ENCODE results near the gene GBP1.

- TF ChIP-seq, protein P1, sequence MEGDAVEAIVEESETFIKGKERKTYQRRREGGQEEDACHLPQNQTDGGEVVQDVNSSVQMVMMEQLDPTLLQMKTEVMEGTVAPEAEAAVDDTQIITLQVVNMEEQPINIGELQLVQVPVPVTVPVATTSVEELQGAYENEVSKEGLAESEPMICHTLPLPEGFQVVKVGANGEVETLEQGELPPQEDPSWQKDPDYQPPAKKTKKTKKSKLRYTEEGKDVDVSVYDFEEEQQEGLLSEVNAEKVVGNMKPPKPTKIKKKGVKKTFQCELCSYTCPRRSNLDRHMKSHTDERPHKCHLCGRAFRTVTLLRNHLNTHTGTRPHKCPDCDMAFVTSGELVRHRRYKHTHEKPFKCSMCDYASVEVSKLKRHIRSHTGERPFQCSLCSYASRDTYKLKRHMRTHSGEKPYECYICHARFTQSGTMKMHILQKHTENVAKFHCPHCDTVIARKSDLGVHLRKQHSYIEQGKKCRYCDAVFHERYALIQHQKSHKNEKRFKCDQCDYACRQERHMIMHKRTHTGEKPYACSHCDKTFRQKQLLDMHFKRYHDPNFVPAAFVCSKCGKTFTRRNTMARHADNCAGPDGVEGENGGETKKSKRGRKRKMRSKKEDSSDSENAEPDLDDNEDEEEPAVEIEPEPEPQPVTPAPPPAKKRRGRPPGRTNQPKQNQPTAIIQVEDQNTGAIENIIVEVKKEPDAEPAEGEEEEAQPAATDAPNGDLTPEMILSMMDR (conservative IDR thresholded peaks at IDR 0.05; ENCODE audit: low read depth in 2 of 2) = no peak
- TF ChIP-seq POLR2AphosphoS5 (IDR thresholded peaks at IDR 0.05; ENCODE audit: low read depth) (no peak), CREB1 (CRISPR knock-in tag; IDR thresholded peaks at IDR 0.05; ENCODE audit: low read depth) (no peak), EZH2phosphoT487 (IDR thresholded peaks at IDR 0.05; ENCODE audit: unreplicated experiment) (no peak), NANOG (IDR thresholded peaks at IDR 0.05; ENCODE audit: borderline replicate concordance) (no peak), ZNF462 (CRISPR knock-in tag; IDR thresholded peaks at IDR 0.05) (no peak), EZH2 (IDR thresholded peaks at IDR 0.05; ENCODE audit: low read depth, unreplicated experiment) (no peak), STAT1 (IDR thresholded peaks at IDR 0.05; ENCODE audit: unreplicated experiment) (no peak), JUNB (IDR thresholded peaks at IDR 0.05; ENCODE audit: unreplicated experiment) (no peak), ZNF114 (CRISPR knock-in tag; IDR thresholded peaks at IDR 0.05) (no peak), ETS1 (IDR thresholded peaks at IDR 0.05) (no peak)
- TF ChIP-seq, protein P2, sequence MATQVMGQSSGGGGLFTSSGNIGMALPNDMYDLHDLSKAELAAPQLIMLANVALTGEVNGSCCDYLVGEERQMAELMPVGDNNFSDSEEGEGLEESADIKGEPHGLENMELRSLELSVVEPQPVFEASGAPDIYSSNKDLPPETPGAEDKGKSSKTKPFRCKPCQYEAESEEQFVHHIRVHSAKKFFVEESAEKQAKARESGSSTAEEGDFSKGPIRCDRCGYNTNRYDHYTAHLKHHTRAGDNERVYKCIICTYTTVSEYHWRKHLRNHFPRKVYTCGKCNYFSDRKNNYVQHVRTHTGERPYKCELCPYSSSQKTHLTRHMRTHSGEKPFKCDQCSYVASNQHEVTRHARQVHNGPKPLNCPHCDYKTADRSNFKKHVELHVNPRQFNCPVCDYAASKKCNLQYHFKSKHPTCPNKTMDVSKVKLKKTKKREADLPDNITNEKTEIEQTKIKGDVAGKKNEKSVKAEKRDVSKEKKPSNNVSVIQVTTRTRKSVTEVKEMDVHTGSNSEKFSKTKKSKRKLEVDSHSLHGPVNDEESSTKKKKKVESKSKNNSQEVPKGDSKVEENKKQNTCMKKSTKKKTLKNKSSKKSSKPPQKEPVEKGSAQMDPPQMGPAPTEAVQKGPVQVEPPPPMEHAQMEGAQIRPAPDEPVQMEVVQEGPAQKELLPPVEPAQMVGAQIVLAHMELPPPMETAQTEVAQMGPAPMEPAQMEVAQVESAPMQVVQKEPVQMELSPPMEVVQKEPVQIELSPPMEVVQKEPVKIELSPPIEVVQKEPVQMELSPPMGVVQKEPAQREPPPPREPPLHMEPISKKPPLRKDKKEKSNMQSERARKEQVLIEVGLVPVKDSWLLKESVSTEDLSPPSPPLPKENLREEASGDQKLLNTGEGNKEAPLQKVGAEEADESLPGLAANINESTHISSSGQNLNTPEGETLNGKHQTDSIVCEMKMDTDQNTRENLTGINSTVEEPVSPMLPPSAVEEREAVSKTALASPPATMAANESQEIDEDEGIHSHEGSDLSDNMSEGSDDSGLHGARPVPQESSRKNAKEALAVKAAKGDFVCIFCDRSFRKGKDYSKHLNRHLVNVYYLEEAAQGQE (IDR thresholded peaks at IDR 0.05; ENCODE audit: unreplicated experiment) = no peak
Observed at GRCh38 chr1:89037186-89037585, 27.8 kb downstream of the GBP1 start.

Data from GM23338 (cell line).